HG03442 (cell line): ENCODE measurements around the gene HADHB.
"Not testable (repeated sequence)": the region's sequence is repeated elsewhere in the genome, so short reads cannot be mapped to it uniquely, and the experiment has no call there.

ENCODE experiments used
- ATAC-seq: cut with Tn5 transposase; IDR thresholded peaks from one replicate; pipeline ENCODE4 v1.9.1; 2021; ENCODE audit warnings: mild to moderate bottlenecking, moderate library complexity; ENCODE audit not compliant: unreplicated experiment

Gene HADHB

GRCh38 chr2:26326514-26326913 lies 81.8 kb downstream of the HADHB start:
- no peak for ATAC-seq

DNA sequence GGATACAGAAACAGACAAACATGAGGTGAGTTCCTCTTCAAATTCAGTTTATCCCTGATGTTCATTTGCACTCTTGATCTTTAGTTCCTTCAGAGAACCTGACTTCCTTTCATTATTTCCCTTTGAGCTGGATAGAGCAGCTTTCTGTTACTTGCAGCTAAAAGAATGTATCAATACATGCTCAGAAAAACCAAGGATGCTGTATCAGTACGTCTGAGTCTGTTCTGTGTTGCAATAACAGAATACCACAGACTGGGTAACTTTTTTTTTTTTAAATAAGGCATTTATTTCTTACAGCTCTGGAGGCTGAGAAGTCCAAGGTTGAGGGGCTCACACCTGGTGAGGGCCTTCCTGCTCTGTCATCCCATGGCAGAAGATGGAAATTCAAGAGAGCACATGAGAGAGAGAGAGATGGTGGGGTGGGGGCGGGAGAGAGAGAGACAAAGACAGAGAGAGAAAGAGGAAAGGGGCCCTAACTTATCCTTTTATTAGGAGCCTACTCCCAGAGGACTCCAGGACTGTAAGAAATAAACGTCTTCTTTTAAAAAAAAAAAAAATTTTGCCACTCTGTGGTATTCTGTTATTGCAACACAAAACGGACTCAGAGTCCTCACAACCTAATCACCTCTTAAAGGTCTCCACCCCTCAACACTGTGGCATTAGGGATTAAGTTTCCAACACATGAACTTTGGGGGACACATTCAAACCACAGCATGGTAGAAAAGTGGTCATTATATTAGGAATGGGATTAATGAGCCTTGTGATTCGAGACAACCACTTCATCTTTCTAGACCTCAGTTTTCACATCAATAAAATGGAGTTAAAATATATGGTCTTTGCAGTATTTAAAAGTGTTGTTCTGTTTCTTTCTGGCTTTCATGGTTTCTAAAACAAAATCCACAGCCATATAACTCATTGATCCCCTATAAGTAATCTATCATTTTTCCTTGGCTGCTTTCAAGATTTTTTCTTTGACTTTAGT lies 82.8 kb downstream of the HADHB start:
- no peak for ATAC-seq

DNA sequence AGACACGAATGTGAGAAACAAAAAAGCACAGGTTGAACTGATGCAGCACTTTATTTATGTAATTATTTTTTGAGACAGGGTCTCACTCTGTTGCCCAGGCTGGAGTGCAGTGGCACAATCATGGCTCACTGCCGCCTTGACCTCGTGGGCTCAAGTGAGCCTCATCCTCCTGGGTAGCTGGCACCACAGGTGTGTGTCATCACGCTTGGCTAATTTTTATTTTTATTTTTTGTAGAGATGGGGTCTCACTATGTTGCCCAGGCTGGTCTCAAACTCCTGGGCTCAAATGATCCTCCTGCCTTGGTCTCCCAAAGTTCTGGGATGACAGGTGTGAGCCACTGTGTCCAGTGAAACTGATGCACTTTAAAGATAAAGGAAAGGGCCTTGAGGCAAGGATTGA lies 84.3 kb downstream of the HADHB start:
- ATAC-seq: not testable (repeated sequence)

DNA sequence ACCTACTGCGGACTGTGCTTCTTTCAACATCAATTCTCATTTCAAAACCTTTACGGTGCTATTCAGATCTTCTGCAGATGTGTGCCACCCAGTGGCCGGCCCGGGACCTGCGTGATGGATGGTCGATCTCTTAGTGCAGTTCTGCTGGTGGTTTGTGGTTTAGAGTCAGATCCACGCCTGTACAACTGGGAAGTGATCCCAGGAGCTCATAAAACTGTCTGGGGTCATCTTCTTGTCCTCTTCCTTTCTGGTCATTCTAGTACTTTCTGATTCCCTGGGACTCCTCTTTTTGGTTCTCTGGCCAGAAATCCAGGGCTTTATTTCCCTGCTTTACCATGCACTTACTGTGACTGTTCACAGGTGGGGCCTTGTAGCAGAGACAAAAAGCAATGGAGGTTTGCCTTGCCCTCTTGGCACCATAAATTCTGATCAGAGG lies 85.4 kb downstream of the HADHB start:
- peak; percentile 75 for ATAC-seq

DNA sequence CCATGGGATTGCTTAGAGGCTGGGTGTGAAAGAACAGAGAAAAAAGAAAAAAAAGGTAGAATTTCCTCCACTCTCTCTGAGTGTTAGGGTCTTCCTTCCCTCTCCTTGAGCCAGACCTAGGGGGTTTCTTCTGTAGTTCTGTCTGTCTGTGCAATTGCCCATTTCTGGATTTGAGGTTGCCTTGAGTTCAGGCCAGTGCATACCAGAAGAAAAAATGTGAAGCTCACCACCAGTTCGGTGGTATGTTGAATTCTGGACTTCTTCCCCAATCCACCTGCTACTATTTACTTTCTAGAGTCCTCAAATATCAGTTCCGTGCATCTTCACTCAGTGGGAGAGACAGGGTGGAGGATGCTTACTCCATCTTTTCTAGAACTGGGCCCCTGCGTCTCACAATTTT lies 85.9 kb downstream of the HADHB start:
- no peak for ATAC-seq

DNA sequence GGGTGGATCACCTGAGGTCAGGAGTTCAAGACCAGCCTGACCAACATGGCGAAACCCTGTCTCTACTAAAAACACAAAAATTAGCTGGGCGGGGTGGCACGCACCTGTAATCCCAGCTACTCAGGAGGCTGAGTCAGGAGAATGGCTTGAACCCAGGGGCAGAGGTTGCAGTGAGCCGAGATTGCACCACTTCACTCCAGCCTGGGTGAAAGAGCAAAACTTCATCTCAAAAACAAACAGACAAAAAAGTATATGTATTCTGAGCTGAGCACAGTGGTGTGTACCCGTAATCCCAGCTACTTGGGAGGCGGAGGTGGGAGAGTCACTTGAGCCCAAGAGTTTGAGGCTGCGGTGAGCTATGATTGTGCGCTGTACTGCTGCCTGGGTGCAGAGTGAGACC lies 86.6 kb downstream of the HADHB start:
- not testable (repeated sequence) for ATAC-seq

DNA sequence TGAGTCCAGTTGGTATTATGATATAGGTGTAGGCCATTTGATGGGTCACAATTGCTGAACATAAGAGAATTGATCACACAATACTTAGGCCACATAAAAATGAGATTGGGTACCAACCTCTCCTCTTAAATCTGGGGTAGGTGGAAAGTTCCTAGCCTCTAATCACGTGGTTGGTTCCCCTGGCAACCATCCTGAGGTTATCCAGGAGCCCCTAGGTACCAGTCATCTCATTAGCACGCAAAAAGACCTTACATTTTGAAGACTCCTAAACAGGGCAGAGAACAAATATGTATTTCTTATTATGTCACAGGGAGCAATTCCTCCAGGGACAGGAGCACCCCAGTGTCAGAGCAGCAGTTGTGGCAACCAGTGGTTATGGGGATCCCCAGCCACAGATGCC lies 88.6 kb downstream of the HADHB start:
- ATAC-seq: no peak

- no peak for ATAC-seq
These were observed 90.5 kb downstream of the HADHB start for GRCh38 chr2:26335231-26335630.

GRCh38 chr2:26336719-26337118 lies 92.0 kb downstream of the HADHB start:
- ATAC-seq: no peak

DNA sequence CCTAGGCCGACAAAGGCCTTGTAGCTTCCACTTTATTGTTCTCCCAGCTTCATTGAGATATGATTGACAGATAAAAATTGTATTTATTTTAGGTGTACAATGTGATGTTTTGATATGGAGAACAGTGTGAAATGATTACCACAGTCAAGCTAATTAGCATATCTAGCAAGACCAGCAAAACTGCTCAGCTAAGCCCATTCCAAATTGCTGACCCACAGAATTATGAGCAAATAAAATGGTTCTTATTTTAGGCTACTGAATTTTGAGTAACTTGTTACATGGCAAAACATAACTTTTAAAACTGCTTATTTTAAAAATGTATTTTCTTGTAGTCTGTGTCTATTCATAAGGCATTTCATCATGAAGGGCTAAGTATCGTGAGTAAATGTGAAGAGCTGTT lies 92.6 kb downstream of the HADHB start:
- ATAC-seq: no peak
